DMS153 treated with DMSO at 0.1 percent for 48 hours (cell line): ENCODE data around the gene CAPN5.
A peak's percentile ranks its signal among the peaks of the same experiment; 100 is the strongest.
"Not testable (repeated sequence)": the region's sequence is repeated elsewhere in the genome, so short reads cannot be mapped to it uniquely, and the experiment has no call there.

Experiments used
- DNase-seq: peaks from one replicate; lab custom pipeline; 2025; ENCODE audit not compliant: unreplicated experiment; lab: John Stamatoyannopoulos, UW

Gene CAPN5

GRCh38 chr11:77042111-77042726, 24.6 kb upstream of the CAPN5 start:
- DNase-seq: no peak

GRCh38 chr11:77044356-77044755, 22.4 kb upstream of the CAPN5 start:
- DNase-seq: no peak

- no peak for DNase-seq
Observed at GRCh38 chr11:77044886-77045285, 21.9 kb upstream of the CAPN5 start.

- DNase-seq: peak; percentile 7
Observed at GRCh38 chr11:77046060-77046501, 20.7 kb upstream of the CAPN5 start.

- DNase-seq: peak; percentile 84
Observed at GRCh38 chr11:77047007-77047927, 19.5 kb upstream of the CAPN5 start.

- not testable (repeated sequence) for DNase-seq
Observed at GRCh38 chr11:77047928-77048446, 18.8 kb upstream of the CAPN5 start.

GRCh38 chr11:77049026-77049425, 17.7 kb upstream of the CAPN5 start:
- no peak for DNase-seq

GRCh38 chr11:77051511-77051910, 15.3 kb upstream of the CAPN5 start:
- DNase-seq: no peak

- no peak for DNase-seq
Observed at GRCh38 chr11:77052518-77052917, 14.3 kb upstream of the CAPN5 start.

GRCh38 chr11:77053217-77054015, 13.4 kb upstream of the CAPN5 start:
- DNase-seq: no peak

GRCh38 chr11:77054084-77054483, 12.7 kb upstream of the CAPN5 start:
- DNase-seq: no peak

- DNase-seq: no peak
Observed at GRCh38 chr11:77055101-77055561, 11.6 kb upstream of the CAPN5 start.

GRCh38 chr11:77055913-77056312, 10.9 kb upstream of the CAPN5 start:
- DNase-seq: no peak

GRCh38 chr11:77056814-77057402, 9.9 kb upstream of the CAPN5 start:
- DNase-seq: no peak

- no peak for DNase-seq
Observed at GRCh38 chr11:77057938-77058474, 8.8 kb upstream of the CAPN5 start.

- DNase-seq: no peak
Observed at GRCh38 chr11:77058900-77059299, 7.9 kb upstream of the CAPN5 start.

- DNase-seq: no peak
Observed at GRCh38 chr11:77059806-77060205, 7.0 kb upstream of the CAPN5 start.

GRCh38 chr11:77060234-77060633, 6.5 kb upstream of the CAPN5 start:
- DNase-seq: no peak

GRCh38 chr11:77061258-77061657, 5.5 kb upstream of the CAPN5 start:
- not testable (repeated sequence) for DNase-seq

- no peak for DNase-seq
Observed at GRCh38 chr11:77062924-77063323, 3.8 kb upstream of the CAPN5 start.
